HG03378 (cell line): ENCODE data around the gene HLX.

Experiments
- ATAC-seq: cut with Tn5 transposase; IDR thresholded peaks from one replicate; pipeline ENCODE4 v1.9.1; 2021; ENCODE audit warnings: mild to moderate bottlenecking, moderate library complexity; ENCODE audit not compliant: unreplicated experiment

HLX gene

DNA sequence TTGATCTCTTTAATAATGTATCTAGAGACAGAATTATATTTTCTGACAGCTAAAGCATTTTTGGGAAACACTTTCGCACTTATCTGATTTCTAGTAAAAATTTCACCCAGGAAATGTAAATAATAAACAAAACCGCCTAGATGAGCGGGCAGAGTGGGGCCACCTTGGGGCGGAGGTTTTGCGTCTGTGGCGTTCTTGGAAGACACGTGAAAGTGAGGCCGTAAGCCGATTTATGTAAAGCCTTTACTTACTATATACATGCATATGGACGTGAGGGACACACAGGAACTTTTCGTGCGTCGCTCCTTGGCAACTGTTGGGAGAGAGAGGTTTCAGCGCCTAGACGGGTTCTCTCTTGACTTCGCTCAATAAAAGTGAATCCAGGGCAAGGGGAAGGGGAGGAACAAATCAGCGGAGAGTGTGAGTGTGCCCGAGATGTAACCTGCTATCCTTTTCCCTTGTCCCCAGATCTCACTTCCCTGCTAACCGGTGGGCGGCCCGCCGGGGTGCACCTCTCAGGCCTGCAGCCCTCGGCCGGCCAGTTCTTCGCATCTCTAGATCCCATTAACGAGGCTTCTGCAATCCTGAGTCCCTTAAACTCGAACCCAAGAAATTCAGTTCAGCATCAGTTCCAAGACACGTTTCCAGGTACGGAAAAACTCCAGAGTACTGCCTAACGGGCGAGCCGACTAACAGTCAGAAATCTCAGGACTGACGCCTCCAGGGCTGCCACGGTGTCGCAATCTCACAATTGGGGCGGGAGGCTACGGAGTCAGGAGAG is 1.7 kb downstream of the HLX start:
- ATAC-seq: no peak

DNA sequence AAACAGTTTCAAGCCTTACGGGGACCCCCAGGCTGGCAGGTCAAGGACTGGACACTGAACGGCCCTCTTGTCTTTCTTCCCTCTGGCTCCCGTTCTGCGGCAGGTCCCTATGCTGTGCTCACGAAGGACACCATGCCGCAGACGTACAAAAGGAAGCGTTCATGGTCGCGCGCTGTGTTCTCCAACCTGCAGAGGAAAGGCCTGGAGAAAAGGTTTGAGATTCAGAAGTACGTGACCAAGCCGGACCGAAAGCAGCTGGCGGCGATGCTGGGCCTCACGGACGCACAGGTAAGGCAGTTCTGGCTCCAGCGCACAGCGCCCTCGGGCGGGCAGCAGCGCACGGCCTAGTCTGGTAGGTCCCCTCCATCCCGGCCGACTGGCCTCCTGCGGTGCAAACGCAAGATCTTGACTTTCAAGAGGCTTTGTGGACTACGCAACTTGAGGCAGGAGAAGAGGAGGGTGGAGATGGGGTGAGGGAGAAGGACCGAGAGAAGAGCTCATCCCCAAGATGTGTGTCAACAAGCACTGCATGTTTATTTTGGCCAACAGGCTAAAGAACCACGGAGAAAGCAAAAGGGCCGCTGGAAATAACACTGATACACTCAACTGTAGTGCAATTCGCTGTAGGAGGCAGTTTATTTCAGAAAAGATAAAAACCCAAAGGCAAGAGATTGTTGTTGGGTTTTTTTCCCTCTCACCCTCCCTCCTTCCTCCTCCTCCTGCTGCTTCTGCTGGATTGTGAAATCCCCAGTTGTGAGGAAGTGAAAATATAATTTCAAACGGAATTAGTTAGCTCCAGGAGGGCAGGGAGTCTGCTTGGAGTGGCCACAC is 3.0 kb downstream of the HLX start:
- ATAC-seq: no peak

DNA sequence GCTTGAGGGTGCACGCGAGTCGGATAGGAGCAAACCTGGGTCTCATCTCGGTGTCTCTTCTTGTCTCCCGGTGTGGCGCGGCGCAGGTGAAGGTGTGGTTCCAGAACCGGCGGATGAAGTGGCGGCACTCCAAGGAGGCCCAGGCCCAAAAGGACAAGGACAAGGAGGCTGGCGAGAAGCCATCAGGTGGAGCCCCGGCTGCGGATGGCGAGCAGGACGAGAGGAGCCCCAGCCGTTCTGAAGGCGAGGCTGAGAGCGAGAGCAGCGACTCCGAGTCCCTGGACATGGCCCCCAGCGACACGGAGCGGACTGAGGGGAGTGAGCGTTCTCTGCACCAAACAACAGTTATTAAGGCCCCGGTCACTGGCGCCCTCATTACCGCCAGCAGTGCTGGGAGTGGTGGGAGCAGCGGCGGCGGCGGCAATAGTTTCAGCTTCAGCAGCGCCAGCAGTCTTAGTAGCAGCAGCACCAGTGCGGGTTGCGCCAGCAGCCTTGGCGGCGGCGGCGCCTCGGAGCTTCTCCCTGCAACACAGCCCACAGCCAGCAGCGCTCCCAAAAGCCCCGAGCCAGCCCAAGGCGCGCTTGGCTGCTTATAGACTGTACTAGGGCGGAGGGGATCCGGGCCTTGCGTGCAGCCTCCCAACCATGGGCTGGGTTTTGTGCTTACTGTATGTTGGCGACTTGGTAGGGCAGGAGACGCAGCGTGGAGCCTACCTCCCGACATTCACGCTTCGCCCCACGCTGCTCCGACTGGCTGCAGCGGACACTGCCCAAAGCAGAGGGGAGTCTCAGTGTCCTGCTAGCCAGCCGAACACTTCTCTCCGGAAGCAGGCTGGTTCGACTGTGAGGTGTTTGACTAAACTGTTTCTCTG is 5.1 kb downstream of the HLX start:
- no peak for ATAC-seq

DNA sequence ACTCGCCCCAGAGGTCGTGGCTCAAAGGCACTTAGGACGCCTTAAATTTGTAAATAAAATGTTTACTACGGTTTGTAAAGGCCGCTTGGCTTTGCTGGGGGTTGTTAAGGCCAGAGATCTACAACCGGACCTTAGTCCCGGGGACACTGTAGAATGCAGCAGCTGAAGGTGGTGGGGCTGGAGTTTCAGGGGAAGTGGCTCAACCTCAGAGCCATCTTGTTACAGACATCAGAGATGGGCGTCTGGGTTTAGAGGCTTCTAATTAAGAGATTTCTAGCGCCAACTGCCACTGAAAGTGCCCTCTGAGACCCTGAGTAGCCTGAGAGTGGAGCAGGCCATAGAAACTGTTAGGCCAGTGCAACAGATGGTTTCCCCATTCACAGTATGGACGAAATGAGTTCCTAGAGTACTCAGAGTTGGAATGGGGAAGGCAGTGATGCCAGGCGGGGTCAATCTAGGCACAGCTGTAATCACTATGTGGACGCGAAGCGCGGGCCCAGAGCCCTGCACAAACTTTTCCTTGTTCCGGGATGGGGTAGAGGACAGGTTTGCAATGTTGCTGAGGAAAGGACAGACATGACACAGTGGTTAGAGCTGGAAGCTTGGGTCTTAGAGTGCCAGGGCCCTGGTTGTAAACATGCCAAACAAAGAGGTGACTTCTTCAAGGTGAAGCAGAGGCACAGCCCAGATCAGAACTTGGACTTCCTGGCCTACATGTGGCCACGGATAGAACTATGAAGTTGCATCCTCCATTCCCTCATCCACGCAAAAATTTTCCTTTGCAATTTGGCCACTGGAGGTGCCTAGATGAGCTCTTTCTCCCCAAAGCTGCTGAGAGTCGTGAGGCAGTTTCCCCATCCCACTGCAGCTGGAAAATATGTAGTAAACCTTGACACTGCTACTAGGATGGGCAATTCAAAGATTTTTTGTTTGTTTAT is 6.0 kb downstream of the HLX start:
- ATAC-seq: no peak

- no peak for ATAC-seq
Measured at GRCh38 chr1:220885971-220886370, 6.7 kb downstream of the HLX start.

DNA sequence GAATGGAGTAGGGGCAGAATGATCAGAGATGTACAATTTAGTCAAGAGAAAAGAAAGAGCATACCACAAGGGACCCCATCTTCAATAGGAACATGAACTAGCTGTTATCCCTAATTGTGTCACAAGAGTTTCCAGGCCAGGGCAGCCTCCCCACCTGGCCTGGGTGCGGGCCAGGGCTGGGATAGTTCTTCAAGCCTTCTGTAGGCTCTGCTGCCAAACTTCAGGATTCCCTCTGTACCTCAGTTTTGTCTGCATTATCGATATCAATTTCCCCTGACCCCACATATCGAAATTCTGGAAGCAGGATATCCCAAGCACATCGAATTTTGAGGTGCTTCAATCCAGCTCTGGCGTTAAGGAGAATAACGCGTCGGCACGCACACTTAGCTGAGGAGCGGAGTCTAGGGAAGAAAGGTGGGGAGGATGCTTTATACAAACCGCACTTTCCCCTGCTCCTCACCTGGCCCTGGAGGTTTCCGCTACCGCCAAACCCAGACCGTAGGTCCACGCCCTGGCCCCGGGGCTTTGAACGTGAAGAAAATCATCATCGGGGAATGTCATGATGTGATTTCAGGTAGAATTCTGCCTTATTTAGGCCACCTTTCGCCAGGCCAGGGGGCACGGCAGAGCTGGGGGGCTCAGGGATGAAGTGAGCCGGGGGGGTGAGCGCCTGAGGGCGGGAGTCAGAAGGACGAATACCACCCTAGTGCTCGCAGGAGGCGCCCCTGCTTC is 7.4 kb downstream of the HLX start:
- ATAC-seq: no peak

DNA sequence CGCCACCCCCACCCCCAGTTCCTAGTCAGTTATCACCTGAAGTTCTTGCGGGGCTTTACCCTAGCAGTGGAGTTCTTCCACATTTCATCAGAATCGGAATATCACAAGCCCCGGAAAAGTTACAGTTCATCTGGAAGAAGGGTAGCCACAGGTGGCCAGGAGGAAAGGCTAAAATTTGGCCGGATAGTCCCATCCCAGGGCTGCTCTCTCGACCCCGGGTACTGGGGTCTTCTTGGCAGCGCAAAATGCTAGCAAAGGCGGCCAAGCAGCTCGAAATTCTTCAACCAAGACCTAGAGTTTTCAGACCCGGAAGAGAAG is 7.9 kb downstream of the HLX start:
- ATAC-seq: no peak

- ATAC-seq: no peak
Measured at GRCh38 chr1:220887520-220888416, 8.5 kb downstream of the HLX start.

DNA sequence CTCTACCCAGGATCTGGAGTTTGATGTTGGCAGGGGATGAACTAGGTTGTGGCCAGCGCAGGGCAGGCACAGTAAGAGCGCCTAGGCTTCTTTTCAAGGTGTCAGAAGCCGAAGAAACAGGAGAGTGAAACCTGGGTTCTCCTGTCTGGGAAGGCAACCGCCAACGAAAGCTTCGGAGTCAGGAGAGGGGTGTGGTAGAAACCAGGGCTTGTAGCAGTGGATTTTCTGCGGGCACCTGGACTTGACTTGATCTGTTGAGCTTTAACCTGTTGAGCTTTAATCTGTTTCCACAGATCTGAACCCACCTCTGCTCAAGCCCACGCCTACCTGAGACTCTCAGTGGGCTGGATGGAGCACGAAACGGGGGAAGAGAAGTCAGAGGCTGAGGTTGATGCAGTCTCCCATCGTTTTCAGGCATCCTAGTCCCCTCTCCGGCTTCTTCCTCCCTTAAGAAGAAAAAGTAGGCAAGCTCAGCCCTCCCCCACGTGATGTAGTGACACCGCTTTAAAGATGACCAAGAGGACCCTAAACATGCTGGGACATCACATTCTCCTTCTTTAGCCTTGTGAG is 9.3 kb downstream of the HLX start:
- ATAC-seq: no peak

- ATAC-seq: no peak
Measured at GRCh38 chr1:220889333-220889732, 10.1 kb downstream of the HLX start.

- no peak for ATAC-seq
Measured at GRCh38 chr1:220889848-220890287, 10.6 kb downstream of the HLX start.

GRCh38 chr1:220890602-220891001 is 11.4 kb downstream of the HLX start:
- no peak for ATAC-seq

DNA sequence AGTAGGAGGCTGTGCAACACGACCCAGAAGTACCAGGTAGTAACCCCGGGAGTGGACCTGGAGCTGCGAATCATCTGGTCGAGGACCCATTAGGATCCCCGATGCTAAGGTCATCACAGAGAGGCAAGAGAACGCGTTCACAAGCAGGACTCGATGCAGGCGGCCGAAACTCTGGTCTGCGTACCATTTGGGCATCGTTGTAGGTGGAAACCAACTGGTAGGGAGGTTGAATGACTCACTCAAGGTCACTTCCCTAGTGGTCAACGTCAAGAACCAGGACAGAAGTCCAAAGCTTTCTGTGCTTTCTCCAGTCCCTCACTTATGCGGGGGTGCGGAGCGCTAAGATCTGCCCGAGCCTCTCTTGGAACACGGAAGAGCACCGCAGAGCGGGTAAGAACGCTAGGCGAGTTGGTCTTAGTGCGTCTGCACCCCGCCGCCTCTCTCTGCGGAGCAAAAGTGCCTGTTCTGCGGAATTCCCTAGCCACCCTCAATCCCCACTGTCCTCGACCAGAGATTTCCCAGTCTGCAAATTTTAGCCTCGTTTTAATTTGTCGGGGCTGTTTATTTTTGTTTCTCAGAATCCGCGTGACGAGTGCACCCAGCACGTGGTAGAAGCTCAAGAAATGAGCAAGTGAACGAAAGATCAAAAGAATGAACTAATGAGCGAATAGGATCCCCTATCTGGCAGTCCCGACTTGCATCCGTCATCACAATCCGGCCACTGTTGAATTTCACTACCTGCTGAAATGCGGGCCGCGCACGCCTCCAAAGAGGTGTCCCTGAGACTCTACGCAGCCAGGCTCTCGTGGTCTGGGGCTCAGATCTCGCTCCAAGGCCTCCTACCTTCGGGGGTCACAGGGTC is 12.2 kb downstream of the HLX start:
- ATAC-seq: no peak

DNA sequence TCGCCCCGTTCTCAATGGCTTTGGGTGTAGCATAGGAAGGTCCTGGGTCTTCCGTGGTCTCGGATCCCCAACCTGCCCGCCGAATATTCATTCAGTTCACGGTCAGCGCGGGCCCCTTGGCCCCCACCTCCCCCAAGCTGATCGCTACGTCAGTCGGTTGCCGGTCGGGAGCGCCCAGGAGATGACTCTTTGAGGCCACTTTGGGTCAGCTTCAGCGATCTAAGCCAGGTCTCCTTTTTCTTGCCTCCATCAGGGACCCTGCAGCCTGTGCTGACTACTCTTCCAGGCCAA is 12.8 kb downstream of the HLX start:
- ATAC-seq: no peak

- ATAC-seq: no peak
Measured at GRCh38 chr1:220892997-220893700, 13.9 kb downstream of the HLX start.

- ATAC-seq: no peak
Measured at GRCh38 chr1:220893701-220894024, 14.4 kb downstream of the HLX start.
